K562 (cell line): Measurements from ENCODE around the gene PLEKHG5. TPM values are rescaled to one million over a fixed set of nuclear protein-coding genes. Genes with fewer than 3 reads are reported as not detected.
A peak's percentile ranks its signal among the peaks of the same experiment; 100 is the strongest.

Experiments
- BCOR ChIP-seq: fragments of 450-650 bp; IDR thresholded peaks from 2 replicates; pipeline ENCODE4 v1.6.1; 2016
- NFIX ChIP-seq: fragments of 250-450 bp; sonication (Bioruptor Pico); IDR thresholded peaks from 2 replicates; pipeline ENCODE4 v1.4.0; 2020; ENCODE audit warnings: low read depth, mild to moderate bottlenecking, moderate library complexity
- PTRF ChIP-seq: fragments of 450-650 bp; IDR thresholded peaks from 2 replicates; pipeline ENCODE4 v1.6.1; 2016; ENCODE audit warnings: mild to moderate bottlenecking, missing genetic modification characterization, missing compliant biosample characterization
- TARDBP ChIP-seq: fragments of 450-650 bp; IDR thresholded peaks from 2 replicates; pipeline ENCODE4 v1.6.1; 2016
- ZNF143 ChIP-seq: sonication (generic); formaldehyde crosslinking; IDR thresholded peaks from 2 replicates; pipeline ENCODE4 v1.9.0; 2022; ENCODE audit warnings: mild to moderate bottlenecking, missing genetic modification reagents
- polyA plus RNA-seq, 8 experiments: library from polyadenylated mRNA; depleted of rRNA in 4 of 8; stranded (reverse) in 5 of 8; unstranded in 3 of 8; fragments of >200 nt; fragmentation: Nextera tagmentation in 2 of 8; fragmentation: Illumina TruSeq in 1 of 8; extraction: Ambion mirVana in 2 of 8; extraction: Trizol in 1 of 8; gene quantifications; 2 replicates each; pipeline versions ENCODE4 v1.2.1 to v1.2.3, GENCODE V29; 2011 to 2014; ENCODE audit warnings: inconsistent platforms in 1 of 8, missing spikeins in 1 of 8
- total RNA-seq, 7 experiments: library from RNA; depleted of rRNA in 6 of 7; stranded (reverse); fragments of >200 nt in 6 of 7; fragmentation: Illumina TruSeq in 2 of 7; extraction: Trizol in 2 of 7; gene quantifications; 2 replicates each; pipeline versions ENCODE4 v1.2.1 to v1.2.3, GENCODE V29; 2011 to 2021; ENCODE audit warnings: low replicate concordance in 1 of 7
- TF ChIP-seq, protein P1 (sequence below): fragments of 250-450 bp; sonication (Bioruptor Pico); IDR thresholded peaks from 2 replicates; pipeline ENCODE4 v1.5.0; 2021; ENCODE audit warnings: mild to moderate bottlenecking, moderate library complexity
- TF ChIP-seq, protein P2 (sequence below): fragments of 450-650 bp; formaldehyde crosslinking; IDR thresholded peaks from 2 replicates; pipeline ENCODE4 v1.4.0; 2022; ENCODE audit warnings: mild to moderate bottlenecking, moderate library complexity

PLEKHG5 gene
- total and polyA plus RNA-seq, 9 of the 15 experiments (the other 6 are each of a cell fraction or from before 2014, with no cell fraction given): 0.04 to 0.29 (median 0.09) TPM; not detected in 3

DNA sequence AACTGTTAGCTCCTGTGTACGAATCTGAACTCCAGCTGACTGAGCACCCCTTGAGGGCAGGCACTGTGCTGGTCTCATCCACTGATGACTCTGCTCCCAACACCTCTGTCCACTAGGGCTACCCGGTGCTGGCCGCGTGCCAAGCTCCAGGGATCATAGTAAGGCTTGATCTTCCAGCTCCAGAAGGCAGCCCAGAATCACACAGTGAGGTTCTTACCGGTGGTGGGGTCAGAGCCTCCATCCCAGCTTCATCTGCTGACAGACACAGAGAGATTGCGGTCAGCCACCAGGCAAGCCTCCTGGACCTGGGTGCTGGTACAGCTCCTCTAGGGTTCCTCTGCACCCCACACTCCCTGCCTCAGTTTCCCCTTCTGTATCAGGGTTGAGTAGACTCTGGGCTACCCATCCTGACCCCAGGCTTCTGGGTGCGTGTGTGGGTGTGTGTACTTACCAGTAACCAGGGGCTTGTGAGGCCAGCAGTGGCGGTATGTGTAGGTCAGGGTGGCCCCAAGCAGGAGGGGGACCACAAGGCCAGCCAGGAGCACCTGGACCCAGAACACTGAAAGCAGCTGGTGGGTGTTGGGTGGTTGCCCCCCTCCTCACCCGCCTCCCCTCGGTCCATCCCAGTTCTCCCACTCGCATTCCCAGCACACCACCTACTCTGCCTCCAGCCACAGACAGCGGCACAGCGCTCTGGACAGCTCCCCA lies 28.9 kb downstream of the PLEKHG5 start (continued):
- TF ChIP-seq, protein P1, sequence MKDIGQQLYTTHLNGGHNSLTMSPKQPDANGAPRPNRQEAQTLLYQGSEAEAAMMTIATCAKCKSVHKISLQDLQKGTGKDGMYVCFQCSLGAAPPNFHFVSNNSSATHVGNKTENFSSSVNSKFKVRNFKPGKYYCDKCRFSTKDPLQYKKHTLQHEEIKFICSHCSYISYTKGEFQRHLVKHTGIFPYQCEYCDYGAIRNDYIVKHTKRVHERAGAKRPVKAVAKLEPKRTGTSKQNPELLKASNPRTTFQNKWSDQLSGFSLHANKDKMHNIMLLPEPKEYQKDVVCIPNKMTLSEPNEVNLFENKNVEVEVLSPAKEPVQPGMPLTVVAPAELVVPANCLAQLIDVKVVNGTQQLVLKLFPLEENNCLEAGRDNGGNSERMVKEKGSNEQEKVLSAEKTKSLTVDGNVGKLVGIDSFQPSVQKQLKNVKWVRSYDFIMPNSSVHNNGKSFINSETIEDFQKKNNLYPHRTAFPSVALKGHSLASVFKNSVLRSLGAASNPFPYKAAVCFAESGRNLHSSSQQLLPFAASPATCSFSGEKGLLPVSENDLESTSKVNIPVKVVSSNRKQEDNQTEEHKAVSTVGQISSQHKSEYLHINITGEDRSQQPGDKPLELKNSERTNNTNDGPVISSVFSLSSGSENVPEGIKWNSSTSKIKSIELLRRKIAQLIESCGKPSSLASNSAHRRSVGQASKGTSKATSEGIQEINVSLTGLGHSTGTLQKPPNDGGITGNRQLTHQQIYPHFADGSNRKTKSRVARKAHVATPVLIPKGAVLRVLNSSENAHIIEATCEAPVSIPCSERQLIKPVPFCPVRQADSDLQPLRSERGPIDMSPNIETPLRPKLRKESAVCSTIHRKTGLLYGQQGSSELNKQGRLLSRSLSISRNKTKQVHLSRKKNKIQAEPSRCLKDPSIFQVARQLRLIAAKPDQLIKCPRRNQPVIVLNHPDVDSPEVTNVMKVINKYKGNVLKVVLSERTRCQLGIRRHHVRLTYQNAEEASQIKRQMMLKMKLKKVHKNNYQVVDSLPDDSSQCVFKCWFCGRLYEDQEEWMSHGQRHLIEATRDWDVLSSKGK (CRISPR knock-in tag): no peak
- no peak for TF ChIP-seq TARDBP
- peak; percentile 66 for TF ChIP-seq NFIX
- TF ChIP-seq BCOR: peak; percentile 27; the same call in 1 of the 2 replicates
- TF ChIP-seq, protein P2, sequence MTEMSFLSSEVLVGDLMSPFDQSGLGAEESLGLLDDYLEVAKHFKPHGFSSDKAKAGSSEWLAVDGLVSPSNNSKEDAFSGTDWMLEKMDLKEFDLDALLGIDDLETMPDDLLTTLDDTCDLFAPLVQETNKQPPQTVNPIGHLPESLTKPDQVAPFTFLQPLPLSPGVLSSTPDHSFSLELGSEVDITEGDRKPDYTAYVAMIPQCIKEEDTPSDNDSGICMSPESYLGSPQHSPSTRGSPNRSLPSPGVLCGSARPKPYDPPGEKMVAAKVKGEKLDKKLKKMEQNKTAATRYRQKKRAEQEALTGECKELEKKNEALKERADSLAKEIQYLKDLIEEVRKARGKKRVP (CRISPR knock-in tag): no peak
- TF ChIP-seq PTRF (tag): no peak
- TF ChIP-seq ZNF143 (CRISPR knock-in tag): no peak
